Inferior parietal cortex (tissue), 1 donor: ENCODE data around the gene EHMT1.

Source experiments
- DNase-seq: peaks from one replicate; pipeline ENCODE4 v3.0.0-alpha.2; 2016; ENCODE audit errors: extremely low spot score

Gene EHMT1

DNA sequence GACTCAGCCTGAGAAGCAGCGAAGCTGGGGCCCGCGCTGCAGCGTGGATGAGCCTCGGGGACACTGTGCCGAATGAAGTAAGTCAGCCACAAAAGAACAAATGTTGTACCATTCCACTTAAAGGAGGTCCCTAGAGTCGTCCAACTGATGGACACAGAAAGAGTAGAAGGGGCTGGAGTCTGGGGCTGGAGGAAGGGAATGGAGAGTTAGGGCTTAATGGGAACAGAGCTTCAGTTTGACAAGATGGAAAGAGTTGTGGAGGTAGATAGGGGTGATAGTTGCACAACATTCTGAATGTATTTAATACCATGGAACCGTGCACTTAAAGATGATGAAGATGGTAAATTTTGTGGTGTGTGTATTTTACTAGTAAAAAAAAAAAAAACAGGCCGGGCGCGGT, 119.9 kb downstream of the EHMT1 start:
- DNase-seq: no peak

GRCh38 chr9:137739371-137740309, 120.8 kb downstream of the EHMT1 start:
- DNase-seq: no peak

DNA sequence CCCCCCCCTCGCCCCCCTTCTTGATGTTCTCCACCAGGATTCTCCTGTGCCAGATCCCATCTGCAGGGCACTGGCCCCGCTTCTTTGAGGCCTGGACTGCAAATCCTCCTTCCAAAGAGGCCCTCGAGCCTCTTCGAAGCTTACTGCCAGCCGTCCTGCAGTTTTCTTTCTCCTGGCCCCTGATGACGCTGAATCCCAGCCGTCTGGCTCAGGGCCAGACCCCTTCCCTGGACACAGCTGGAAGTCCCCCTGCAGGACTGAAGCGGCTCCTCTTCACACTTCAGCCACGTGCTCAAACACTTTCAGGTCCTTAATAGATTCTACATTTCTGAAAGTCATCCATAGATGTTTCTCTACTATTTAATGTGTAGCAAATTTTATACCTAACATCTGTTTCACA, 121.5 kb downstream of the EHMT1 start:
- DNase-seq: no peak

DNA sequence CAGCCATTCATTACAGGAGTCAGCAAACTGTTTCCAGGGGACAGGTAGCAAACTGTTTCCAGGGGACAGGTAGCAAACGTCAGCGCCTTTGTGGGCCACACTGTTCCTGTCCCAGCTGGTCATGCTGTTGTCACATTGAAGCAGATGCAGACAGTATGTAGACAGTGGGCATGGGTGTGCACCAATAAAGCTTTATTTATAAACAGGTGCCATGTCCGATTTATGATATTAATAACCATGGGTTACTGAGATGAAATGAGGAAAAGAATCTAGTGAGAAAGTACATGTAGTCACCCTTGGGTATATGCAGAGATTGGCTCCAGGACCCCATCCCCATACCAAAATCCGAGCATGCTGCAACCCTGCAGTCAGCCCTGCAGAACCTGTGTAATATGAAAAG, 122.5 kb downstream of the EHMT1 start:
- DNase-seq: no peak

DNA sequence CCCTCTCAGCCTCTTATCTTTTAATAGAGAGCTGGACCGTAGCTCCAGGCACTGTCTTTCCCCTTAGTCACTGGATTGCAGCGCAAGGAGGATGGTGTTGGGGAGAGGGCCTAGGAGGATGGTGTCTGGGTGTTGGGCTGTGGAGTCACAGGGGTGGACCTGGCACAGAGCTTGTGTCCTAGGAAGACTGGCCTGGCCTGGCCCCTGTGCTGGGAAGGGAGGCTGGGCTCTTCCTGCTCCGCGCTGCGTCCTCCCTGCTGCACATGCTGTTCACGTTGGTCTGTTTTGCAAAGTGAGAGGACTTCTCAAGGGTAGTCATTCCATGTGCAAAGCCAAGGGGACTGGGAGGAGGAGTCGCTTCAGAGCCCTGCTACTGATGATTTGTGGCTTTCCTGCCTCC, 123.9 kb downstream of the EHMT1 start:
- no peak for DNase-seq

DNA sequence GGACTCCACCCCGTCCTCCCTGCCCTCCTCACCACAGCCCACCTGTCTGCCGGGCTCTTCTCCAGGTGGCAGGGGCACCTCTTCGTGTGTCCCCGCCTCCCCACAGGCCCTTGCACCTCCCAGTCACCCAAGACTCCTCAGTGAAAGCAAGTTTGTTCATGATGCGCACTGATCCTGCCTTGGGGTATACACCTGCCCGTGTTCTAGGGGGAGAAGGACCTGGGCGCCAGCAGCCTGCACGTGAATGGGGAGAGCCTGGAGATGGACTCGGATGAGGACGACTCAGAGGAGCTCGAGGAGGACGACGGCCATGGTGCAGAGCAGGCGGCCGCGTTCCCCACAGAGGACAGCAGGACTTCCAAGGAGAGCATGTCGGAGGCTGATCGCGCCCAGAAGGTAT, 124.9 kb downstream of the EHMT1 start:
- DNase-seq: no peak

DNA sequence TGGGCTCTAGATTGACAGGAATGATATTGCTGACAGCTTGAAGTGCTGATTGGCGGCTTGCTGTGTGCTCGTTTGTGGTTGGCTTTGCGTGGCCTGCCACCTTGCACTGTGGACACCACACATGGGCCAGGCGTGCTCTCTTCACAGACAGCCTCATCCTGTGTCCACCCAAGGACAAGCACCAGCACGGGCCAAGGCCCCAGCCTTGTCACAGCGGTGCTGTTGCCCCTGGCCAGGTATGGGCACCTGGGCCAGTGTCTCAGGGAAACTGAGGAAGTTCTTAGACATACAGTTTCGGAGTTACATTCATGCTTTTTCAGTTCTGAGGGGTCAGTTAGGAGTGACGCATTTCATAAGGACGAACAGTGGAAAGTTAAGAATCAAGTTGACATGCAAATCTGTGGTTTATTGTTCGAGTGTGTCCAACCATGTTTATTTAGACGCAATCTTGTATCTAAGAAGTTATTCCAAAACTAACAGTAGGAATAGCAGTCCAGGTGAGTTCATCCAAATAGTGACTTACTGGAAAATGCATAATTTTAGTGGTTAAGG, 125.9 kb downstream of the EHMT1 start:
- DNase-seq: no peak

DNA sequence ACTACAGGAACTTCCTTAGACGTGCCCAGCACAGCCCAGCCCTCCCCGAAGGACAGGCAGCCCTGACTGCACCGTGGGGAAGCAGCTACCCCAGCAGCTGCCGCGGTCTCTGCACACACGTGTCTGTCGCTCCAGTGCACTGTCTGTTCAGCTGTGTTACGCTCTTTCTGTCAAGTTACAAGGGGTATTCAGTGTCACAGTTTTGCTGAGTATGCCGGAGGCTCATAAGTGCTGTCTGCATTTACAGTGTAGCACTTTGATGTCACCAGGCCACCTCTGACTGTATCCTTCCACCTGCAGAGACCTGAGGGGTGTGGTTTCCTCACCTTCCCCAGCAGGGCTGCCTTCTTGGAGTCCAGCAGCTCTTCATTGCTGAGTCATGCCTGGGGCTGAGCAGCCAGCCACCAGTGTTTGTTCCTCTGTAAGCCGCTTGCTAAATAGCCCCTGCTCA, 126.8 kb downstream of the EHMT1 start:
- DNase-seq: no peak

DNA sequence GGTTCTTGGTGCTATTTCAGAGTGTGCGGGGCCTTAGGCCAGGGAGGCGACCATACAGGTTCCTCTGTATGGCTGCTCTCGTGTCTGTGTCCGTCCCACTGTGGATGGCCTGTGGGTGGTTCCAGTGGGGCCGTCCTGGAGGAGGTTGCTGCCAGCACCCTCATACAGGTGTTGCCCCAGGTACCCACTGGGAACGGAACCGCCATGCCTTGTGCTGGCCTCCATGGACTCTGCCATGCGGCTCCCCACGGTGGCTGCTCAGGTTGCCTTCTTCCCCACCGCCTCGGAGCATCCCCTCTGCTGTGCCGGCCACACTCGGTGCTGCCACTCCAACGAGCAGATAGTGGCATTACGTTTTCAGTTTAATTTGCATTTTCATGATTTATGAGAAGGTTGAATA, 129.5 kb downstream of the EHMT1 start:
- DNase-seq: no peak

- DNase-seq: no peak
Measured at GRCh38 chr9:137748741-137749140, 129.9 kb downstream of the EHMT1 start.

- no peak for DNase-seq
Measured at GRCh38 chr9:137749511-137749910, 130.7 kb downstream of the EHMT1 start.

- no peak for DNase-seq
Measured at GRCh38 chr9:137750007-137750406, 131.2 kb downstream of the EHMT1 start.

DNA sequence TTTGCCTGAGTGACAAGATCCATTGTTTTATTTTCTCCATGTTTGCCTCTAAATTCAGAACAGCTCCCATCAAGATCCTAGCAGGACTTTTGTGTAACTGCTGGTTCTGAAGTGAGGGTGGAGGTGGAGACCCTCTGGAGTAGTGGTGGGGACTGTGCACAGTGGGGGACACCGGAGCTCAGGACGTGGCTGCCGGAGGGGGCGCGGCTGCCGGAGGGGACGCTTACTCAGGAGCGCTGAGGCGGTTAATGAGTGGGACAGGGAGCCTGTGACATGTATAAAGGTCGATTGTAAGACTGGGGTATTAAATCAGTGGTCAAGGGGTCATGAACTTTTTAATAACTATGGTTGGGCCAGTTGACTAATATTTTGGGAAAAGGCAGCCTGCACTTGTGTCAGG, 131.8 kb downstream of the EHMT1 start:
- no peak for DNase-seq

DNA sequence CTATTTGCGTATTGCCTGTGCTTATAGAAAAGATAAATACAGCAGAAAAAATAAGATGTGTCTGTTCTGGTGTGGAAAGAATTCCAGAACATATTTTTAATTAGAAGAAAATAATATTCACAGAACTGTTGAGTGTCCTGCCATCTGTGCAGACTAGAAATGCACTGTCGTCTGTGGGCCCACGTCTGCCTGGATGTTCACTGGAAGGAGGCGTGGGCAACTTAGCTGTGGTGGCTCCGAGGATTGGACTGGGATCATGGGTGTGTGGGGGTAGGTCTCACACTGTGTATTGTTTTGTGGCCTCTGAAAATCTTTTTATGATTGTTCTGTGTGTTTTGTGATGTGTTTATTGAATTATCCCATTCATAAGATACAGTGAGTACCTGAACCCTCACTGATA, 132.8 kb downstream of the EHMT1 start:
- no peak for DNase-seq

DNA sequence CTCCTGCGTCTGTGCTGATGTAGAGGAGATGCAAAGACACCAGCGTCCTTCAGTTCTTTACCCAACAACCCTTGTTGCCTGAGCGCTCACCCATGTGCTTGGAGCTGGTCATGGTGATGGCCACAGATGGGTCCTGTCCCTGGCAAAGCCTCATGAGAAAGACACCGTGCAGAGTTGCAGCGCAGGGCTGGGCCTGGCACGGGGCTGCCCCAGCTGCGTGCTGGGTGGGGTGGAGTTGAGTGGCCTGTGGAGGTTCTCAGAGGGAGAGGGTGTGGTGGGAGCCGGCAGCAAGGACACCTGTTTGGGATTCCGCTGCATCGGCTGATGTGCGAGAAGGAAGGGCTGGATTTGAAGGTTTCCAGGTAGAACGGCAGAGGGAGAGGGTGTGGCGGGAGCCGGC, 133.6 kb downstream of the EHMT1 start:
- no peak for DNase-seq

- DNase-seq: no peak
Measured at GRCh38 chr9:137753192-137753765, 134.5 kb downstream of the EHMT1 start.

GRCh38 chr9:137755261-137755927, 136.6 kb downstream of the EHMT1 start:
- no peak for DNase-seq

GRCh38 chr9:137756045-137756744, 137.4 kb downstream of the EHMT1 start:
- no peak for DNase-seq

DNA sequence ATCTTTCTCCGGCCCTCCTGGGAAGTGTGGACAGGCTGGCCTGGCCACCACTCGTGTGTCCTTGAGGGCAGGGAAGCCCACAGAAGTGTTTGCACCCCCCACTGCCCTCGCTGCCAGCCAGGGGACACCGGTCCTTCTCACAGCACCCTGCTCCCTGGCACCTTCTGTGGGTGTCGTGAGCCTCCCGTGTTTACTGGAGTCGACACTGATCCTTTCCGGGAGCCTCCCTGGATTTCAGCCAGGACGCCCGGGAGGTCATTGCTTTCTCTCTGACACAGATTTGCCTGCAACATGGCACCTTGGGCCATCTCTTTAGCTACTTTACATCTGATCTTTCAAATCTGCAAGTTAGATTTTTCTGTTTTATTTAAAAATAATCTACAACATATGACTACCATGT, 138.3 kb downstream of the EHMT1 start:
- DNase-seq: no peak

DNA sequence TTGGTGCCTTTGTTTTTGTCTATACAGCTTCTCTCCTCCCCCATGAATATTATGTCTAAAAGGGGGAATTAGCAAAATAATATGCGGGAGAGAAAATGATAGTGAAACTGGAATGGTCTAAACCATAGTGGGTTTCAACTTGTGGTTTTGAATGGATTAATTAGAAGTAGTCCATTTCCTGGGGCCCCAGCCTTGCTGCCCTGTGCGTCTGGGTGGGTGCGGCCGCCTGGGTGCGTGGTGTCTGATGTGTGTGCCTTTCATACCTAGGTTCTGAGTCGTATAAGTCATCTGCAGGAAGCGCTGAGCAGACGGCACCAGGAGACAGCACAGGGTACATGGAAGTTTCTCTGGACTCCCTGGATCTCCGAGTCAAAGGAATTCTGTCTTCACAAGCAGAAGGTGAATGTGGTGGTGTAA, 138.8 kb downstream of the EHMT1 start:
- no peak for DNase-seq

DNA sequence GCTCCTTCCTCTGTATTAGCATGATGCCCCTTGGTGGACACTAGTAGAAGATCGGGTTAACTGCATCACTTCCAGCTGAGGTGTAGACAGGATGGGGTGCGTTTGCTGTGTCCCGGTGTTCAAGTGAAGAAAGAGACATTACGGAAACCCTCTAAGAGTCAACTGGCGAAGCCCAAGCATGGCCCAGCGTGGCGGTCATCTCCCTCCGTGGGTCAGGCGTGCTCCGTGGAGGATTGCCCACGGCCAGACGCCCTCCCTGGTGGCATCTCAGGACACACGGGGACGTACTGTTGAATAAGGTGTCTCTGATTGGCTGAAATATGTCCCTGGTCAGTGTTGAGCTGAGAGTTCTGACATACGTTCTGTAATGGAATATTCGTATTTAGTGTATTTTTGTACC, 139.3 kb downstream of the EHMT1 start:
- DNase-seq: no peak

DNA sequence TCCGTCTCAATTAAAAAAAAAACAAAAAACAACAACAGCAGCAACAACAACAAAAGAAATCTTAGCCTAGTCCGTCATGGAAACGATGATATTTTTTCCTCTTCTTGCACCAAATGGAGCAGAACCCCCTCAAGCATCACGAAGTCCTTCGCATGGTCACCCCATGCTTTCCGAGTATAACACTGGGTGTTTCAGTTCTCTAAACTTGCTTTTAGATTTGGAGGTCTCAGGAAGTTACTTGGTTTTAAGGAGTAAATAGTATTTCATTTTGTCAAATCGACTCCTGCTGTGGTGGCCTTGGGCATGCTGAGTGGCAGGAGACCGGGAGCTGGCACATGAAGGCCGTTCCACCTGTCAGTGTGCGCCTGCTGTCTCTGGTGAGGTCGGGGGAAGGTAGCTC, 140.3 kb downstream of the EHMT1 start:
- no peak for DNase-seq
